Liver (tissue), 3 donors: ENCODE data around the gene IFIT3.

Experiments used
- CTCF ChIP-seq: fragments of 150-350 bp; IDR thresholded peaks from 2 replicates; pipeline ENCODE4 v1.5.1; 2017; ENCODE audit warnings: improper control_type of control experiment, low read depth, low read length; ENCODE audit not compliant: missing input control
- EGR1 ChIP-seq, 2 donors: IDR thresholded peaks; 2 replicates each; pipeline ENCODE4 v1.6.1; 2016 to 2018; ENCODE audit warnings: antibody characterized with exemption in 2 of 2, low read depth in 2 of 2
- GABPA ChIP-seq, 2 donors: IDR thresholded peaks in 1 of 2; conservative IDR thresholded peaks in 1 of 2; 2 replicates each; pipeline ENCODE4 v1.6.1; 2016; ENCODE audit warnings: antibody characterized with exemption in 2 of 2, mild to moderate bottlenecking in 1 of 2, moderate library complexity in 1 of 2
- HNF4A ChIP-seq, 2 donors: conservative IDR thresholded peaks; 2 replicates each; pipeline ENCODE4 v1.6.1; 2016; ENCODE audit warnings: antibody characterized with exemption in 2 of 2, mild to moderate bottlenecking in 2 of 2
- HNF4G ChIP-seq: IDR thresholded peaks from 2 replicates; pipeline ENCODE4 v1.6.1; 2016; ENCODE audit warnings: antibody characterized with exemption
- JUND ChIP-seq, 2 donors: IDR thresholded peaks; 2 replicates each; pipeline ENCODE4 v1.6.1; 2016; ENCODE audit warnings: antibody characterized with exemption in 2 of 2
- MAX ChIP-seq: IDR thresholded peaks from 2 replicates; pipeline ENCODE4 v1.6.1; 2016; ENCODE audit warnings: antibody characterized with exemption
- RAD21 ChIP-seq, 2 donors: IDR thresholded peaks; 2 replicates each; pipeline ENCODE4 v1.6.1; 2016; ENCODE audit warnings: antibody characterized with exemption in 2 of 2, mild to moderate bottlenecking in 2 of 2
- REST ChIP-seq: IDR thresholded peaks from 2 replicates; pipeline ENCODE4 v1.6.1; 2016; ENCODE audit warnings: antibody characterized with exemption, mild to moderate bottlenecking
- RXRA ChIP-seq, 2 donors: IDR thresholded peaks; 2 replicates each; pipeline ENCODE4 v1.6.1; 2017 to 2018; ENCODE audit warnings: antibody characterized with exemption in 2 of 2, mild to moderate bottlenecking in 1 of 2
- SP1 ChIP-seq: IDR thresholded peaks from 2 replicates; pipeline ENCODE4 v1.6.1; 2018; ENCODE audit warnings: antibody characterized with exemption, mild to moderate bottlenecking
- TAF1 ChIP-seq: conservative IDR thresholded peaks from 2 replicates; pipeline ENCODE4 v1.6.1; 2016; ENCODE audit warnings: antibody characterized with exemption, mild to moderate bottlenecking
- YY1 ChIP-seq: IDR thresholded peaks from 2 replicates; pipeline ENCODE4 v1.6.1; 2016; ENCODE audit warnings: antibody characterized with exemption, mild to moderate bottlenecking
- ZBTB33 ChIP-seq: IDR thresholded peaks from 2 replicates; pipeline ENCODE4 v1.6.1; 2016; ENCODE audit warnings: antibody characterized with exemption
- donor health status: healthy.
- donor health status: healthy.

GRCh38 chr10:89327803-89328441 is at the start of gene IFIT3:
- no peak for TF ChIP-seq CTCF
- TF ChIP-seq YY1 = peak; percentile 92
- peak; percentile 41 for TF ChIP-seq ZBTB33
- peak; percentile 37 to 54 for TF ChIP-seq RAD21 (IDR thresholded peaks at IDR 0.05)
- TF ChIP-seq MAX = peak; percentile 89
- TF ChIP-seq JUND (IDR thresholded peaks at IDR 0.05) = peak; percentile 30 to 67
- TF ChIP-seq SP1 = peak; percentile 55
- peak; percentile 65 for TF ChIP-seq REST
- no peak for TF ChIP-seq EGR1 (IDR thresholded peaks at IDR 0.05; ENCODE audit: low read depth in 2 of 2)
- no peak for TF ChIP-seq HNF4G
- peak in 1 of 2 donors; percentile 36 for TF ChIP-seq GABPA (IDR thresholded peaks at IDR 0.05 in 1 of 2, conservative IDR thresholded peaks at IDR 0.05 in 1 of 2)
- peak in 1 of 2 donors; percentile 16 for TF ChIP-seq HNF4A (conservative IDR thresholded peaks at IDR 0.05)
- peak; percentile 52 to 55 for TF ChIP-seq RXRA (IDR thresholded peaks at IDR 0.05)
- TF ChIP-seq TAF1 = peak; percentile 62
